GM12878 (cell line): Measurements from ENCODE around the gene BAHD1. TPM values are rescaled to one million over a fixed set of nuclear protein-coding genes. Genes with fewer than 3 reads are reported as not detected.

Experiments used
- BRCA1 ChIP-seq: IDR thresholded peaks from 2 replicates; pipeline ENCODE4 v1.6.1; 2011; ENCODE audit warnings: low read depth, low read length, improper control_type of control experiment
- CREB1 ChIP-seq: IDR thresholded peaks from 2 replicates; pipeline ENCODE4 v1.6.1; 2012; ENCODE audit warnings: low read depth, mild to moderate bottlenecking, inconsistent platforms
- CUX1 ChIP-seq: IDR thresholded peaks from 2 replicates; pipeline ENCODE4 v1.6.1; 2012; ENCODE audit warnings: improper control_type of control experiment, low read depth, low read length; ENCODE audit not compliant: insufficient replicate concordance
- NFYA ChIP-seq: IDR thresholded peaks from 2 replicates; pipeline ENCODE4 v1.6.1; 2011; ENCODE audit warnings: low read depth, mild to moderate bottlenecking, low read length, improper control_type of control experiment, borderline replicate concordance
- PAX8 ChIP-seq: fragments of 450-650 bp; IDR thresholded peaks from 2 replicates; pipeline ENCODE4 v1.6.1; 2017; ENCODE audit warnings: mild to moderate bottlenecking, moderate library complexity
- PML ChIP-seq: IDR thresholded peaks from 2 replicates; pipeline ENCODE4 v1.6.1; 2012; ENCODE audit warnings: low read length, inconsistent platforms
- RAD51 ChIP-seq: fragments of 450-650 bp; IDR thresholded peaks from 2 replicates; pipeline ENCODE4 v1.6.1; 2016; ENCODE audit warnings: moderate library complexity, mild to moderate bottlenecking, inconsistent platforms
- YY1 ChIP-seq: IDR thresholded peaks from 2 replicates; pipeline ENCODE4 v1.6.1; 2011; ENCODE audit warnings: low read depth, mild to moderate bottlenecking, low read length
- ZBTB11 ChIP-seq: fragments of 450-650 bp; formaldehyde crosslinking; IDR thresholded peaks from 2 replicates; pipeline ENCODE4 v1.5.0; 2022; ENCODE audit warnings: mild to moderate bottlenecking, missing genetic modification characterization
- ZNF622 ChIP-seq: fragments of 450-650 bp; IDR thresholded peaks from 2 replicates; pipeline ENCODE4 v1.6.1; 2017; ENCODE audit warnings: mild to moderate bottlenecking, inconsistent platforms
- ZZZ3 ChIP-seq: IDR thresholded peaks from 2 replicates; pipeline ENCODE4 v1.6.1; 2011; ENCODE audit warnings: low read depth; ENCODE audit not compliant: control insufficient read depth, insufficient read length
- polyA plus RNA-seq, 11 experiments: library from polyadenylated mRNA; depleted of rRNA in 4 of 11; unstranded in 6 of 11; stranded (reverse) in 5 of 11; fragments of >200 nt; fragmentation: Nextera tagmentation in 4 of 11; fragmentation: Illumina TruSeq in 1 of 11; extraction: Ambion mirVana in 4 of 11; extraction: Trizol in 1 of 11; gene quantifications; 1 replicate in 1 of 11; 2 replicates in 10 of 11; pipeline versions ENCODE4 v1.2.1 to v1.2.3, GENCODE V29; 2011 to 2016; ENCODE audit warnings: inconsistent platforms in 2 of 11, missing spikeins in 2 of 11, low read depth in 1 of 11
- total RNA-seq, 4 experiments: library from RNA; depleted of rRNA in 3 of 4; stranded (reverse); fragments of >200 nt in 3 of 4; fragmentation: Illumina TruSeq in 1 of 4; extraction: Trizol in 1 of 4; gene quantifications; 2 replicates each; pipeline versions ENCODE4 v1.2.1 to v1.2.3, GENCODE V29; 2013 to 2021

BAHD1 gene
- total and polyA plus RNA-seq, 10 of the 15 experiments (the other 5 are each of a cell fraction or from before 2014, with no cell fraction given): 0.21 to 21.8 (median 5.8) TPM

GRCh38 chr15:40471105-40471807 is 30.5 kb downstream of the BAHD1 start (continued):
- no peak for TF ChIP-seq ZNF622
- TF ChIP-seq CUX1: no peak
- TF ChIP-seq YY1: peak; percentile 51; the same call in 1 of the 2 replicates
- TF ChIP-seq RAD51: no peak
- TF ChIP-seq CREB1: no peak
- no peak for TF ChIP-seq ZZZ3
- no peak for TF ChIP-seq ZBTB11 (CRISPR knock-in tag)
- TF ChIP-seq NFYA: no peak
- no peak for TF ChIP-seq PML
- no peak for TF ChIP-seq PAX8
- no peak for TF ChIP-seq BRCA1
- TF ChIP-seq, all 136 proteins: peak for 14
